HuH-7 (cell line): ENCODE results near the gene GPR161.

Experiments used
- DNase-seq: peaks from one replicate; pipeline ENCODE4 v3.0.0; 2011; ENCODE audit warnings: low spot score

Gene GPR161

GRCh38 chr1:168148916-168149315, 12.2 kb upstream of the GPR161 start:
- no peak for DNase-seq

GRCh38 chr1:168146626-168147025, 9.9 kb upstream of the GPR161 start:
- peak; percentile 41 for DNase-seq

- no peak for DNase-seq
Measured at GRCh38 chr1:168146160-168146539, 9.4 kb upstream of the GPR161 start.

- peak; percentile 92 for DNase-seq
Measured at GRCh38 chr1:168145184-168146159, 8.7 kb upstream of the GPR161 start.

- DNase-seq: no peak
Measured at GRCh38 chr1:168141871-168142385, 5.2 kb upstream of the GPR161 start.

- no peak for DNase-seq
Measured at GRCh38 chr1:168139070-168139469, 2.3 kb upstream of the GPR161 start.

- no peak for DNase-seq
Measured at GRCh38 chr1:168138134-168138533, 1.4 kb upstream of the GPR161 start.

- DNase-seq: no peak
Measured at GRCh38 chr1:168137515-168137821, 738 bp upstream of the GPR161 start.

GRCh38 chr1:168135921-168136708, 615 bp downstream of the GPR161 start:
- DNase-seq: peak; percentile 59

GRCh38 chr1:168135116-168135920, 1.4 kb downstream of the GPR161 start:
- no peak for DNase-seq

GRCh38 chr1:168134642-168135041, 2.1 kb downstream of the GPR161 start:
- DNase-seq: no peak

GRCh38 chr1:168134132-168134531, 2.6 kb downstream of the GPR161 start:
- no peak for DNase-seq

- DNase-seq: no peak
Measured at GRCh38 chr1:168129933-168130332, 6.8 kb downstream of the GPR161 start.

- DNase-seq: no peak
Measured at GRCh38 chr1:168127503-168127902, 9.2 kb downstream of the GPR161 start.

GRCh38 chr1:168125051-168125450, 11.7 kb downstream of the GPR161 start:
- DNase-seq: no peak

- no peak for DNase-seq
Measured at GRCh38 chr1:168121401-168122011, 15.2 kb downstream of the GPR161 start.

GRCh38 chr1:168119750-168120149, 17.0 kb downstream of the GPR161 start:
- no peak for DNase-seq

- DNase-seq: no peak
Measured at GRCh38 chr1:168116327-168116799, 20.4 kb downstream of the GPR161 start.

- no peak for DNase-seq
Measured at GRCh38 chr1:168114845-168115244, 21.9 kb downstream of the GPR161 start.

GRCh38 chr1:168112673-168113305, 23.9 kb downstream of the GPR161 start:
- no peak for DNase-seq
